ENCODE data around the gene TDP2.
"Not testable (repeated sequence)": the region's sequence is repeated elsewhere in the genome, so short reads cannot be mapped to it uniquely, and the experiment has no call there.

DNA sequence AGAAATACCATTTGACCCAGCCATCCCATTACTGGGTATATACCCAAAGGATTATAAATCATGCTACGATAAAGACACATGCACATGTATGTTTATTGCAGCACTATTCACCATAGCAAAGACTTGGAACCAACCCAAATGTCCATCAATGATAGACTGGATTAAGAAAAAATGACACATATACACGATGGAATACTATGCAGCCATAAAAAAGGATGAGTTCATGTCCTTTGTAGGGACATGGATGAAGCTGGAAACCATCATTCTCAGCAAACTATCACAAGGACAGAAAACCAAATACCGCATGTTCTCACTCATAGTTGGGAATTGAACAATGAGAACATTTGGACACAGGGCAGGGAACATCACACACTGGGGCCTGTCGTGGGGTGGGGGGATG, 4.4 kb upstream of the TDP2 start:
- TF ChIP-seq EZH2 (IDR thresholded peaks at IDR 0.05); POLR2AphosphoS5 (IDR thresholded peaks at IDR 0.05; ENCODE audit: low read depth, low read length); TCF7L2 (IDR thresholded peaks at IDR 0.05; ENCODE audit: borderline replicate concordance, extremely low read depth, insufficient read depth, insufficient read length); SRF (IDR thresholded peaks at IDR 0.05; ENCODE audit: low read depth); POLR2A (IDR thresholded peaks at IDR 0.05; ENCODE audit: borderline replicate concordance, extremely low read depth, insufficient read depth, insufficient read length); EGR1 (IDR thresholded peaks at IDR 0.05; ENCODE audit: low read depth); SIN3A (IDR thresholded peaks at IDR 0.05; ENCODE audit: low read depth): not testable (repeated sequence)
- TF ChIP-seq, protein P1, sequence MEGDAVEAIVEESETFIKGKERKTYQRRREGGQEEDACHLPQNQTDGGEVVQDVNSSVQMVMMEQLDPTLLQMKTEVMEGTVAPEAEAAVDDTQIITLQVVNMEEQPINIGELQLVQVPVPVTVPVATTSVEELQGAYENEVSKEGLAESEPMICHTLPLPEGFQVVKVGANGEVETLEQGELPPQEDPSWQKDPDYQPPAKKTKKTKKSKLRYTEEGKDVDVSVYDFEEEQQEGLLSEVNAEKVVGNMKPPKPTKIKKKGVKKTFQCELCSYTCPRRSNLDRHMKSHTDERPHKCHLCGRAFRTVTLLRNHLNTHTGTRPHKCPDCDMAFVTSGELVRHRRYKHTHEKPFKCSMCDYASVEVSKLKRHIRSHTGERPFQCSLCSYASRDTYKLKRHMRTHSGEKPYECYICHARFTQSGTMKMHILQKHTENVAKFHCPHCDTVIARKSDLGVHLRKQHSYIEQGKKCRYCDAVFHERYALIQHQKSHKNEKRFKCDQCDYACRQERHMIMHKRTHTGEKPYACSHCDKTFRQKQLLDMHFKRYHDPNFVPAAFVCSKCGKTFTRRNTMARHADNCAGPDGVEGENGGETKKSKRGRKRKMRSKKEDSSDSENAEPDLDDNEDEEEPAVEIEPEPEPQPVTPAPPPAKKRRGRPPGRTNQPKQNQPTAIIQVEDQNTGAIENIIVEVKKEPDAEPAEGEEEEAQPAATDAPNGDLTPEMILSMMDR (IDR thresholded peaks at IDR 0.05 in 2 of 3, conservative IDR thresholded peaks at IDR 0.05 in 1 of 3; ENCODE audit: borderline replicate concordance in 1 of 3, insufficient read depth in 1 of 3, low read depth in 2 of 3, low read length in 2 of 3) = not testable (repeated sequence)
- TF ChIP-seq, protein P2, sequence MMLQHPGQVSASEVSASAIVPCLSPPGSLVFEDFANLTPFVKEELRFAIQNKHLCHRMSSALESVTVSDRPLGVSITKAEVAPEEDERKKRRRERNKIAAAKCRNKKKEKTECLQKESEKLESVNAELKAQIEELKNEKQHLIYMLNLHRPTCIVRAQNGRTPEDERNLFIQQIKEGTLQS (IDR thresholded peaks at IDR 0.05) = not testable (repeated sequence)

All from HCT116 (cell line).